Colonic mucosa (tissue), 4 donors: ENCODE data around the gene THSD4. TPM values are rescaled to one million over a fixed set of nuclear protein-coding genes. Genes with fewer than 3 reads are reported as not detected.

Experiments used
- DNase-seq: peaks from one replicate; pipeline ENCODE4 v3.0.0-alpha.2; 2020
- H3K27ac ChIP-seq: fragments of 200-600 bp; one replicate; pipeline ENCODE4 v1.8.0; 2021
- H3K27me3 ChIP-seq: fragments of 200-600 bp; one replicate; pipeline ENCODE4 v1.8.0; 2021
- H3K36me3 ChIP-seq: fragments of 200-600 bp; one replicate; pipeline ENCODE4 v1.8.0; 2021
- H3K4me1 ChIP-seq: fragments of 200-600 bp; one replicate; pipeline ENCODE4 v1.8.0; 2021; ENCODE audit warnings: mild to moderate bottlenecking
- H3K4me3 ChIP-seq: fragments of 200-600 bp; one replicate; pipeline ENCODE4 v1.8.0; 2021
- H3K9ac ChIP-seq, 2 donors: one replicate each; pipeline ENCODE4 v1.7.0; 2013; ENCODE audit warnings: control low read depth in 2 of 2, low read depth in 2 of 2, low read length in 2 of 2
- H3K9me3 ChIP-seq: fragments of 200-600 bp; one replicate; pipeline ENCODE4 v1.8.0; 2021
- intact Hi-C: fragments of 100-400 bp; cut with DNase I; formaldehyde crosslinking; loops from one replicate; pipeline ENCODE4 v1.14.1; 2022
- total RNA-seq, 2 donors: library from RNA; stranded (reverse); fragmentation: NEBNext Ultra II Directional in 1 of 2; extraction: Animal tissue kit (Norgen Biotek cat#: 25700) in 1 of 2; gene quantifications; one replicate each; pipeline ENCODE4 v1.2.1, GENCODE V29; 2021
- TF ChIP-seq, protein P1 (sequence below): fragments of 200-600 bp; IDR thresholded peaks from one replicate; pipeline ENCODE4 v1.8.0; 2022; ENCODE audit warnings: antibody characterized with exemption, mild to moderate bottlenecking
- donor health status: healthy.
- donor health status: DM: no; HTN: no; CAD: no.
- donor health status: DM: no; HTN: no; CAD: no.

Gene THSD4
- total RNA-seq, 2 donors from 2014 or later, result 18.8 to 23.5 TPM

DNA sequence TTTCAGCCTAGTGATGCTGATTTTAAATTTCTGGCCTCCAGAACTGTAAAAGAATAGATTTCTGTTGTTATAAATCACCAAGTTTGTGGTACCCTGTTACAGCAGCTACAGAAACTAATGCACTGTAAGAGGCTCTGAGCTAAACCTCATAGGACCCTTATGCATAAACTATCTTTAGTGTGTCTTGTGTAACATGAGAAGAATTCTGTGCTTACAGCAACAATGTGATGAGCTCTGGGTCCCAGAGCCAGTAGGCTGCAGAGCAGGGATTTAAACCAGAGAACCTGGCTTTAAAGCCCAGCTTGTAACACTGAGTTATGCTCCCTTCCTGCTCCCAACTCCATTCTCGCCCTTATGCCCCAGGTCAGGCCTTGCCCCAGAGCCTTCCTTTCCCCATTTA is 113.1 kb downstream of the THSD4 start:
- H3K4me3 ChIP-seq, result no peak overlapping the region
- no peak for DNase-seq
- no peak overlapping the region for H3K27ac ChIP-seq
- H3K27me3 ChIP-seq, result no peaks in the 10 kb centered on the region
- intact Hi-C loops, result no loop called here
- no peaks in the 10 kb centered on the region for H3K9me3 ChIP-seq
- no peaks in the 10 kb centered on the region for H3K4me1 ChIP-seq
- no peaks in the 10 kb centered on the region for H3K36me3 ChIP-seq
- H3K9ac ChIP-seq, result no peak overlapping the region
- TF ChIP-seq, protein P1, sequence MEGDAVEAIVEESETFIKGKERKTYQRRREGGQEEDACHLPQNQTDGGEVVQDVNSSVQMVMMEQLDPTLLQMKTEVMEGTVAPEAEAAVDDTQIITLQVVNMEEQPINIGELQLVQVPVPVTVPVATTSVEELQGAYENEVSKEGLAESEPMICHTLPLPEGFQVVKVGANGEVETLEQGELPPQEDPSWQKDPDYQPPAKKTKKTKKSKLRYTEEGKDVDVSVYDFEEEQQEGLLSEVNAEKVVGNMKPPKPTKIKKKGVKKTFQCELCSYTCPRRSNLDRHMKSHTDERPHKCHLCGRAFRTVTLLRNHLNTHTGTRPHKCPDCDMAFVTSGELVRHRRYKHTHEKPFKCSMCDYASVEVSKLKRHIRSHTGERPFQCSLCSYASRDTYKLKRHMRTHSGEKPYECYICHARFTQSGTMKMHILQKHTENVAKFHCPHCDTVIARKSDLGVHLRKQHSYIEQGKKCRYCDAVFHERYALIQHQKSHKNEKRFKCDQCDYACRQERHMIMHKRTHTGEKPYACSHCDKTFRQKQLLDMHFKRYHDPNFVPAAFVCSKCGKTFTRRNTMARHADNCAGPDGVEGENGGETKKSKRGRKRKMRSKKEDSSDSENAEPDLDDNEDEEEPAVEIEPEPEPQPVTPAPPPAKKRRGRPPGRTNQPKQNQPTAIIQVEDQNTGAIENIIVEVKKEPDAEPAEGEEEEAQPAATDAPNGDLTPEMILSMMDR, result no peak

DNA sequence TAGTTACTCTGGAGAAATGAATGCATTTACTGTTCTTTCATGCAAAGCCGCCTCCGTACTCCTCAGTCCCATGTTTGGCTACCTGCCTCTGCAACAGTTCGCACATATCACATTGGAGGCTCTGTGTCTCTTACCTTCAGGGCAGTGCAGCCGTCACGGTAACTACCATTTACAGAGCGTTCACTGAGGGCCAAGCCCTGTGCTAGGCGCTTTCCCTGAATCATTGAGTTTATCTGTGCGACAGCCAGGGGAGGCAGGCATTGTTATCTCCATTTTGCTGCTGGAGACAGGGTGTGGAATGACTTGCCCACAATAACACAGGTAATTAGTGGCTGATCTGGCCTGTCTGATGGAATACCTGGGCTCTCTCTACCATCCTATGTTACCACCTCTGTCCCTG is 115.0 kb downstream of the THSD4 start:
- no peaks in the 10 kb centered on the region for H3K27me3 ChIP-seq
- no peaks in the 10 kb centered on the region for H3K4me1 ChIP-seq
- no peak overlapping the region for H3K4me3 ChIP-seq
- no peak for DNase-seq
- intact Hi-C loops, result no loop called here
- no peaks in the 10 kb centered on the region for H3K36me3 ChIP-seq
- no peak overlapping the region for H3K9ac ChIP-seq
- H3K9me3 ChIP-seq, result no peaks in the 10 kb centered on the region
- TF ChIP-seq, protein P1, result no peak
- H3K27ac ChIP-seq, result no peak overlapping the region

DNA sequence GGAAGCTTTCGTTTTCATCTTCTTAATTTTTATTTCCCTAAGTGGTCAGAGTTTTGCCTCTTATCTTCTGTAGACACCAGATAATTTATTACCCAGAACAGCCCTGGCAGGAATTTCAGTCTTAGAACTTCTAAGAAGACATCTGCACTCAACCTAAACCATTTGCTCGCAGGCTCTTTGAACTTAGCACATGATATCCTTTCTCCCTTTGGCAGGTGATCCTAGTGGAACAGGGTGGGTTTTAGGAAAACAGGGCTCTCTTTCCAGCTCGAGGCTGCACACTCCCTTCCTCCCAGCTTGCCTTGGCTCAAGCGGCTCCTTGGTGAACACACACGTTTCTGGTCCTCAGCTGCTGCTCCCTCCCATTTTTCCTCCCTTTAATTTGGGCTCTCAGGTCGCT is 116.5 kb downstream of the THSD4 start:
- DNase-seq, result no peak

DNA sequence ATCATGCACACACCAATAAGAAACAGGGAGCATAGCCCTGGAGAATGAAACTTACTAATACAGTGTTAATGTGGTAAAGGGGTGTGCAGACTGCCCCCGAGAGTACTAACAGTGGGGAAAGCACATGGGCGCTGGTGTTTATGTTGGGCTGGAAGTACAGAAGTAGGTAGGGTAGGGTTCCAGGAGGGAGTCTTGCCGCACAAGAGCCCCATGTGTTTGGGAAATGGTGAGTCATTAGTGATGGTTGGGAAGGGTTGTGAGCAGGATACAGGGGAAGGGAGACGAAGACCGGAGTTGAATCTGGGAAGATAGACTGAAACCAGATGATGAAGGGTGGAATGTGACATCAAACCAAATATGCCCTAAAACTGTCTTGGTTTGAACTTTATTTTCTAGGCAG is 117.1 kb downstream of the THSD4 start:
- TF ChIP-seq, protein P1, result no peak
- H3K4me3 ChIP-seq, result no peak overlapping the region
- H3K4me1 ChIP-seq, result no peaks in the 10 kb centered on the region
- intact Hi-C loops, result no loop called here
- H3K9ac ChIP-seq, result no peak overlapping the region
- DNase-seq, result no peak
- no peaks in the 10 kb centered on the region for H3K36me3 ChIP-seq
- H3K9me3 ChIP-seq, result no peaks in the 10 kb centered on the region
- H3K27me3 ChIP-seq, result no peaks in the 10 kb centered on the region
- no peak overlapping the region for H3K27ac ChIP-seq

More for the DNA sequence above, 116.5 kb downstream of the THSD4 start:
- Histone ChIP-seq H3K4me3 (no peak overlapping the region), H3K9ac (no peak overlapping the region), H3K27me3 (no peaks in the 10 kb centered on the region), H3K27ac (no peak overlapping the region), H3K9me3 (no peaks in the 10 kb centered on the region), H3K36me3 (no peaks in the 10 kb centered on the region), H3K4me1 (no peaks in the 10 kb centered on the region)
- TF ChIP-seq, protein P1, result no peak
- intact Hi-C loops, result no loop called here

DNA sequence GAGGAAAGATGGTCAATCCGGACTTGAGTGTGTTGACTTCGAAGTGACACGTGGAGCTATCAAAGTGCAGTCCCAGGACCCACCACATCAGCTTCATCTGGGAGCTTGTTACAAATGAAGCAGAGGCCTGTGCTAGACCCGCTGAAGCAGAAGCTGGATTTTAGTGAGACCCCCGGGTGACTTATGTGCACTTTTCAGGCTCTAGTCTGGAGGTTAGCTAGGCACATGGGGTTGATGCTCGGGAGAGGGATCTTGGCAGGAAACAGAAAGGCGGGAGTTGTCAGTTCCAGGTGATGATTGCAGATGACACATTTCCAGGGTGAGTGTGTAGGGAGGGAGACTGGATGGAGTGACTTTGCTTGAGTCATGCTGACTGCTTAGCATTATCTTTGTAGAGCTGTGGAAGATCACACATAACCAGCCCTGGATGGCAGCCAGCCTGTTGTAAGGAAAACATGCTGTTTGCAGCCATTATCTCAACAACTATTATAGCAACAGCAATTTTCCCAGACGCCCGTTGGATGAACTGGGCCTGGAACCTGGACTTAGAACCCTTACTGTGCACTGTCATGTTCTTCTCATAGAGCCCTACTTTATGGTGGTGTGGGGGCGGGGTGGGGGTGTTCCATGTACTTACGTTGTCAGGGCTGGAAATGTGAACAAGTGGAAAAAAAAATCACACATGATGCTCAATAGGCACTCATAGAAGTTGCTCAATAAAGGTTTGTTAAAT is 122.4 kb downstream of the THSD4 start:
- Histone ChIP-seq H3K4me3 (no peak overlapping the region), H3K4me1 (no peaks in the 10 kb centered on the region), H3K9me3 (no peaks in the 10 kb centered on the region), H3K9ac (no peak overlapping the region), H3K27me3 (no peaks in the 10 kb centered on the region), H3K27ac (no peak overlapping the region), H3K36me3 (no peaks in the 10 kb centered on the region)
- TF ChIP-seq, protein P1, result no peak
- DNase-seq, result peak; percentile 84
- intact Hi-C loops, result no loop called here
